ENCODE results near the gene CMPK1. TPM values are rescaled to one million over a fixed set of nuclear protein-coding genes. Genes with fewer than 3 reads are reported as not detected.

The CMPK1 gene
- total RNA-seq, 1 donor from 2014 or later: 105 TPM

DNA sequence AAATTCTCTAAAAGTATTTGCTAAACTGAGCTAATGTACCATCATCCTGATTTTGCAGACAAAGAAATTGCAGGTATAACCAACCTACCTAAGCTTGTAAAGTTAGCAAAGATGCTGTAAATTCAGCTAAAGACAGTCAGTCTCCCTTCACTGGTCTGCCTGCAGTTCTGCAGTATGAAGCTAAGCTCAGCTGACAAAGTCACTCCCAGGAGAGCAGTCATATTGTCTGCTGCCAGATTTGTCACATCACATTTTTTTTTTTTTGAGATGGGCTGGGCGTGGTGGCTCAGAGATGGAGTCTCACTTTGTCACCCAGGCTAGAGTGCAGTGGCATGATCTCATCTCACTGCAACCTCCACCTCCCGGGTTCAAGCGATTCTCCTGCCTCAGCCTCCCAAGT lies 8.9 kb upstream of the CMPK1 start:
- Mint-ChIP-seq H3K9me3 (ENCODE audit: unreplicated experiment) (no peaks in the 10 kb centered on the region), H3K4me1 (ENCODE audit: unreplicated experiment) (no peaks in the 10 kb centered on the region), H3K36me3 (ENCODE audit: unreplicated experiment) (no peaks in the 10 kb centered on the region), H3K27me3 (ENCODE audit: unreplicated experiment) (no peaks in the 10 kb centered on the region), H3K4me3 (ENCODE audit: unreplicated experiment) (no peak overlapping the region), H3K27ac (ENCODE audit: unreplicated experiment) (no peak overlapping the region)
- no peak for DNase-seq (ENCODE audit: extremely low spot score, unreplicated experiment)
- TF ChIP-seq, protein P1, sequence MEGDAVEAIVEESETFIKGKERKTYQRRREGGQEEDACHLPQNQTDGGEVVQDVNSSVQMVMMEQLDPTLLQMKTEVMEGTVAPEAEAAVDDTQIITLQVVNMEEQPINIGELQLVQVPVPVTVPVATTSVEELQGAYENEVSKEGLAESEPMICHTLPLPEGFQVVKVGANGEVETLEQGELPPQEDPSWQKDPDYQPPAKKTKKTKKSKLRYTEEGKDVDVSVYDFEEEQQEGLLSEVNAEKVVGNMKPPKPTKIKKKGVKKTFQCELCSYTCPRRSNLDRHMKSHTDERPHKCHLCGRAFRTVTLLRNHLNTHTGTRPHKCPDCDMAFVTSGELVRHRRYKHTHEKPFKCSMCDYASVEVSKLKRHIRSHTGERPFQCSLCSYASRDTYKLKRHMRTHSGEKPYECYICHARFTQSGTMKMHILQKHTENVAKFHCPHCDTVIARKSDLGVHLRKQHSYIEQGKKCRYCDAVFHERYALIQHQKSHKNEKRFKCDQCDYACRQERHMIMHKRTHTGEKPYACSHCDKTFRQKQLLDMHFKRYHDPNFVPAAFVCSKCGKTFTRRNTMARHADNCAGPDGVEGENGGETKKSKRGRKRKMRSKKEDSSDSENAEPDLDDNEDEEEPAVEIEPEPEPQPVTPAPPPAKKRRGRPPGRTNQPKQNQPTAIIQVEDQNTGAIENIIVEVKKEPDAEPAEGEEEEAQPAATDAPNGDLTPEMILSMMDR (IDR thresholded peaks at IDR 0.05): no peak

GRCh38 chr1:47325528-47325927 lies 8.1 kb upstream of the CMPK1 start:
- no peak overlapping the region for H3K27ac Mint-ChIP-seq (ENCODE audit: unreplicated experiment)
- no peaks in the 10 kb centered on the region for H3K4me1 Mint-ChIP-seq (ENCODE audit: unreplicated experiment)
- H3K9me3 Mint-ChIP-seq (ENCODE audit: unreplicated experiment): no peaks in the 10 kb centered on the region
- TF ChIP-seq, protein P1 (IDR thresholded peaks at IDR 0.05): no peak
- no peak overlapping the region for H3K4me3 Mint-ChIP-seq (ENCODE audit: unreplicated experiment)
- H3K27me3 Mint-ChIP-seq (ENCODE audit: unreplicated experiment): no peaks in the 10 kb centered on the region
- no peak for DNase-seq (ENCODE audit: extremely low spot score, unreplicated experiment)
- H3K36me3 Mint-ChIP-seq (ENCODE audit: unreplicated experiment): no peaks in the 10 kb centered on the region

GRCh38 chr1:47326271-47326670 lies 7.3 kb upstream of the CMPK1 start:
- Mint-ChIP-seq H3K27me3 (ENCODE audit: unreplicated experiment) (no peaks in the 10 kb centered on the region), H3K4me3 (ENCODE audit: unreplicated experiment) (no peak overlapping the region), H3K9me3 (ENCODE audit: unreplicated experiment) (no peaks in the 10 kb centered on the region), H3K36me3 (ENCODE audit: unreplicated experiment) (no peaks in the 10 kb centered on the region), H3K4me1 (ENCODE audit: unreplicated experiment) (no peaks in the 10 kb centered on the region), H3K27ac (ENCODE audit: unreplicated experiment) (no peak overlapping the region)
- no peak for DNase-seq (ENCODE audit: extremely low spot score, unreplicated experiment)
- TF ChIP-seq, protein P1 (IDR thresholded peaks at IDR 0.05): no peak

DNA sequence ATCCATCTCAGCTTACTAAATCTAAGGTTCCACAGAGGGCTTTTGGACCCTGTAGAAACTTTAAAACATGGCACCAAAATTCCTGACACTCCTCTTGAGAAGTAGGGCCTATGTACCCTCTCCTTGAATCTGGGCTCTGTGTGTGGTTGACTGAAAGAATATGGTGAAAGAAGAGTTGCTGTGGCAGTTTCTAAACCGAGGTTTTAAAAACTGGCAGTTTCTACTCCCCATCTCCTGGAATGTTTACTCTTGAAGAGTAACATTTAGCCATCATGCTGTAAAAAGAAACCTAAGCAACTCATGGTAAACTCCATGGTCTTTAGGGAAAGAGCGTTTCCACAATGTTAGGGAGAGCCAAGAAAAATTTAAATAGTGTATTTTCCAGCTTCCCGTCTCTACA lies 4.6 kb upstream of the CMPK1 start:
- Mint-ChIP-seq H3K27ac (ENCODE audit: unreplicated experiment) (no peak overlapping the region), H3K36me3 (ENCODE audit: unreplicated experiment) (no peaks in the 10 kb centered on the region), H3K4me1 (ENCODE audit: unreplicated experiment) (peaks cover 3% of the 10 kb centered on the region), H3K9me3 (ENCODE audit: unreplicated experiment) (no peaks in the 10 kb centered on the region), H3K27me3 (ENCODE audit: unreplicated experiment) (no peaks in the 10 kb centered on the region), H3K4me3 (ENCODE audit: unreplicated experiment) (no peak overlapping the region)
- TF ChIP-seq, protein P1 (IDR thresholded peaks at IDR 0.05): no peak
- no peak for DNase-seq (ENCODE audit: extremely low spot score, unreplicated experiment)

DNA sequence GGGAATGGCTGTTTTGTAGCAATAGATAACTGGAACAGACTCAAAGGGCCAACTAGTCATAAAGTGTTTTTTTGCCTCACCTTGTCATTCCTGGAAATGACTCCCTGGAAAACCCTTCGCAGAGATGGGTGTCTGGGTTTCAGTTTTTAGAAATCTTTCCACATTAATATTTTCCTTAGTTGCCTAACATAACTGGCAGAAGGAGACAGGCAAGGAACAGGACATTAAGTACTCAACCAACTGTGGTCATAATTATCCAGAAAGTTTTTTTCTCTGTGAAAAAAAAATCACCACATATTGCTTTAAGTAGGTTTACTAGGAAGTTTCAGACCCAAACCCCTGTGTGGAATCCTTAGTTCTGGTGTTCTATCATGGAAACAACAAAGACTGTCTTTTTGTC lies 3.4 kb upstream of the CMPK1 start:
- TF ChIP-seq, protein P1 (IDR thresholded peaks at IDR 0.05): no peak
- H3K4me3 Mint-ChIP-seq (ENCODE audit: unreplicated experiment): no peak overlapping the region
- no peak for DNase-seq (ENCODE audit: extremely low spot score, unreplicated experiment)
- H3K9me3 Mint-ChIP-seq (ENCODE audit: unreplicated experiment): no peaks in the 10 kb centered on the region
- H3K27me3 Mint-ChIP-seq (ENCODE audit: unreplicated experiment): no peaks in the 10 kb centered on the region
- no peak overlapping the region for H3K27ac Mint-ChIP-seq (ENCODE audit: unreplicated experiment)
- H3K4me1 Mint-ChIP-seq (ENCODE audit: unreplicated experiment): peaks cover 9% of the 10 kb centered on the region
- no peaks in the 10 kb centered on the region for H3K36me3 Mint-ChIP-seq (ENCODE audit: unreplicated experiment)
